ENCODE results near the gene SLC6A3. TPM values are rescaled to one million over a fixed set of nuclear protein-coding genes. Genes with fewer than 3 reads are reported as not detected.

SLC6A3 gene
- total and polyA plus RNA-seq, 2 donors (not counting 3 experiments of a cell fraction or from before 2014, with no cell fraction given), result not detected

DNA sequence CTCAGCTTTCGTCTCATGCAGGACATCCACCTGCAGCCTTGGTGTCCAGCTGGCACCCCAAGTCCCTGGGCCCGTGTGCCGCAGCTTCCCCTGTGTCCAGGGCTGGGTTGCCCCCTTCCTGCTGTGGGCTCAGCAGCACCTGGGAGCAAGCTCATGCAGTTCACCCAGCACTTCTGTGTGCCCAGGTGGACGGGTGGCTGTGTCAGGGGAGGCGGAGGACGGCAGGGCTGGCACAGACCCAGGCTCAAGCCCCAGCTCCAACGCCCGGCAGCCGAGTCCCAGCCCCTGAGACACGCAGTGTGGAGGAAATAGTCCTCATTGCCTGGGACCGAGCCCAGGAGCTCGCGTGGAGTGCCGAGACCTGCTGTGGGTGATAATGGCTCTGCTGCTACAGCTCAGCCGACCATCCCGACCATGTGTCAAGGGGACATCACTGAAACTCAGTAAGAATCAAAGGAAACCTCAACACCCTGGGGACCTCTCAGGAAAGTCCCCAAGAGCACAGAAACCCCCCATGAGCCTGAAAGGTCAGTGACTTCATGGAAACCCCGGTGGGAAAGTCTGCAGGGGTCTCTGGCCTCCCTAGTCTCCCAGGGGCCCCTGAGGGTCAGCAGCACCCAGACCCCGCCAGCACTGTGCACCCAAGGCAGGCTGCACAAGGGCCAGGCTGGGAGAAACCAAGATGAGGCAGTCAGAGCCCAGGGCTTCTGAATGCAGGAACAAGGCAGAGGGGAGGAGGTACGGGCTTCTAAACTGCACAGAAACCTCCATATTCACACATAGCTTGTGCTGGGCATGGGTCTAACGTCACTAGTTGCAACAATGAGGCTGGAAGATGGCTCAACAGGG is 39.7 kb upstream of the SLC6A3 start:
- Histone ChIP-seq H3K36me3 (ENCODE audit: control insufficient read depth in 2 of 2, extremely low read depth in 1 of 2, insufficient read depth in 2 of 2, low read length in 2 of 2) (peaks cover 6 to 24% of the 10 kb centered on the region in 2 experiments), H3K4me1 (ENCODE audit: control insufficient read depth, extremely low read depth, insufficient read depth, low read length) (no peaks in the 10 kb centered on the region), H3K9me3 (replicated peaks; ENCODE audit: control insufficient read depth, insufficient read depth, low read length) (no peaks in the 10 kb centered on the region), H3K9ac (replicated peaks; ENCODE audit: extremely low read depth, insufficient read depth, low read length) (no peak overlapping the region), H2AFZ (ENCODE audit: low read depth, low read length) (no peak overlapping the region), H3K27ac (ENCODE audit: insufficient read depth, low read depth, low read length) (no peak overlapping the region), H3K4me3 (replicated peaks in 1 of 3; ENCODE audit: insufficient read depth in 1 of 3, low read depth in 1 of 3, low read length in 3 of 3) (no peak overlapping the region), H4K20me1 (replicated peaks; ENCODE audit: control insufficient read depth, extremely low read depth, insufficient read depth, low read length) (no peaks in the 10 kb centered on the region), H3K4me2 (ENCODE audit: insufficient read depth, low read length) (no peak overlapping the region), H3K9me1 (replicated peaks; ENCODE audit: control insufficient read depth, extremely low read depth, insufficient read depth, low read length) (no peaks in the 10 kb centered on the region), H3K27me3 (ENCODE audit: control insufficient read depth in 2 of 2, insufficient read depth in 2 of 2, low read length in 2 of 2) (no peaks in the 10 kb centered on the region), H3K79me2 (ENCODE audit: control insufficient read depth, insufficient read depth, low read length) (no peaks in the 10 kb centered on the region)
- dilution Hi-C loops (cut with MboI; ENCODE audit: extremely low pct_ligation_motif_present, low sequenced_read_pairs) (no loop called here), intact Hi-C loops (cut with micrococcal nuclease) (no loop called here)
- FAIRE-seq (no peak), DNase-seq (ENCODE audit: low read depth, low spot score) (no peak)
- no TSS peak for BruUV-seq (replicated peaks)
- POLR2A ChIA-PET, result no interaction called here
- TF ChIP-seq MYC (IDR thresholded peaks at IDR 0.05; ENCODE audit: low read depth, low read length), result no peak
- TF ChIP-seq, protein P1, sequence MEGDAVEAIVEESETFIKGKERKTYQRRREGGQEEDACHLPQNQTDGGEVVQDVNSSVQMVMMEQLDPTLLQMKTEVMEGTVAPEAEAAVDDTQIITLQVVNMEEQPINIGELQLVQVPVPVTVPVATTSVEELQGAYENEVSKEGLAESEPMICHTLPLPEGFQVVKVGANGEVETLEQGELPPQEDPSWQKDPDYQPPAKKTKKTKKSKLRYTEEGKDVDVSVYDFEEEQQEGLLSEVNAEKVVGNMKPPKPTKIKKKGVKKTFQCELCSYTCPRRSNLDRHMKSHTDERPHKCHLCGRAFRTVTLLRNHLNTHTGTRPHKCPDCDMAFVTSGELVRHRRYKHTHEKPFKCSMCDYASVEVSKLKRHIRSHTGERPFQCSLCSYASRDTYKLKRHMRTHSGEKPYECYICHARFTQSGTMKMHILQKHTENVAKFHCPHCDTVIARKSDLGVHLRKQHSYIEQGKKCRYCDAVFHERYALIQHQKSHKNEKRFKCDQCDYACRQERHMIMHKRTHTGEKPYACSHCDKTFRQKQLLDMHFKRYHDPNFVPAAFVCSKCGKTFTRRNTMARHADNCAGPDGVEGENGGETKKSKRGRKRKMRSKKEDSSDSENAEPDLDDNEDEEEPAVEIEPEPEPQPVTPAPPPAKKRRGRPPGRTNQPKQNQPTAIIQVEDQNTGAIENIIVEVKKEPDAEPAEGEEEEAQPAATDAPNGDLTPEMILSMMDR (IDR thresholded peaks at IDR 0.05; ENCODE audit: extremely low read depth in 1 of 2, insufficient read depth in 1 of 2, low read depth in 1 of 2, low read length in 2 of 2), result no peak
- no peak for TF ChIP-seq JUN (IDR thresholded peaks at IDR 0.05; ENCODE audit: borderline replicate concordance, insufficient read depth, insufficient read length, low read depth)
- no peak for TF ChIP-seq GATA2 (IDR thresholded peaks at IDR 0.05; ENCODE audit: insufficient read depth, insufficient read length, low read depth, low read length)
- TF ChIP-seq POLR2AphosphoS5 (IDR thresholded peaks at IDR 0.05; ENCODE audit: insufficient read depth, low read depth, low read length), result no peak
- no peak for TF ChIP-seq FOS (IDR thresholded peaks at IDR 0.05; ENCODE audit: borderline replicate concordance, insufficient read depth, low read length)
- no peak for TF ChIP-seq EZH2 (IDR thresholded peaks at IDR 0.05; ENCODE audit: borderline replicate concordance, low read depth, low read length, severe bottlenecking)
- TF ChIP-seq, protein P2, sequence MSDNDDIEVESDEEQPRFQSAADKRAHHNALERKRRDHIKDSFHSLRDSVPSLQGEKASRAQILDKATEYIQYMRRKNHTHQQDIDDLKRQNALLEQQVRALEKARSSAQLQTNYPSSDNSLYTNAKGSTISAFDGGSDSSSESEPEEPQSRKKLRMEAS (IDR thresholded peaks at IDR 0.05; ENCODE audit: insufficient read depth, insufficient read length), result no peak
- TF ChIP-seq POLR2A (IDR thresholded peaks at IDR 0.05; ENCODE audit: low read depth, low read length), result no peak
- CTCF ChIA-PET, result no interaction called here
